Measurements from ENCODE around the gene FGF3.

FGF3 gene

DNA sequence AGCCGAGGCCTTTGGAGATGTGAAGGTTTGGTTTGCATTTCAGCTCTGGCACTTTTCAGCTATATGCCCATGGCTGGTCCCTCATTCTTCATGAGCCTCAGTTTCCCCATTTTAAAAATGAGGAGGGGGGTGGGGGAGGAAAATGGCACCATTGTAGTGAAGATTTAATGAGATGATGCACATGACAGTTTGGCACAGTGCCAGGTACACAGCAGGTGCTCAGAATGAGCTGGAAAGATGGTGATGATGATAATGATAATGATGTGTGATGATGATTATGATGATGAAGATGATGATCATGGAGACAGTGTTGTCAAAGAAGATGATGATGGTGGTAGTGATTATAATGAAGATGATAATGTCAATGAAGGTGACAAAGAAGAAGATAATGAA, 24.3 kb upstream of the FGF3 start:
- no peak for FAIRE-seq

DNA sequence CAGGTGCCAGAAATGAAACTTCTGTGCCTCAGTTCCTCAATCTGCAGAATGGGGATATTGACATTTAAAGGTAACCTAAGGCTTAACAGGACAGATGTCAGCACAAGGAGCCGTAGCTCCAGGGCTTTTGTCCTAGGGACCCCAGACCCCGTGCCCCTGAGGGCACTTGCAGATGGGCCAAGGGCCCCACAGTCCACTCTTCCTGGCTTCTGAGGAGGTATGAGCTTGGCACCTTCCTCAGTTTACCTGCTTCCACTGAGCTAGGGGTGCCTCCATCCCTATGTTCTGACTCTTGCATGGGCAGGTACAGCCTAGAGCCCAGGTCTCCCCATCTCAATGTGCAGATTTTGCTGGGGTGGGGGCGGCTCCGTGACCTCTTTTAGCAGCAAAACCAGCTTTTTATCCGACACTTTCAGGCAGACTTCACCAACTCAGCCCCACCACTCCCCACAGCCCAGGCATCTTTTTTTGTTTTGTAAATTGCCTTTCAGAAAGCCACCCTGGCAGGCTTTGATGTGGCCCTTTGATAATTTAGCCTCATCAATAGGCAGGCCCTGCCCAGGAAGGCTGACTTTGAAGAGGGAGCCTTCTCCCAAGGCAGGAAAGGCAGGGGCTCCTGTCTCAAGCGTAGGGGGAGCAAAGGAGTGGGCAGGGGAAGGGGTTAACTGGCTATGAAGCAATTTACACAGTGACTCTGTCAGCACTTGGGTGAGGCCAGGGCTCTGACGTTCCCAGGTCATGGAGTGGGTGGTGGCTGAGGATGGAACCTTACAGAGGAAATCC, 23.7 kb upstream of the FGF3 start:
- FAIRE-seq: no peak

DNA sequence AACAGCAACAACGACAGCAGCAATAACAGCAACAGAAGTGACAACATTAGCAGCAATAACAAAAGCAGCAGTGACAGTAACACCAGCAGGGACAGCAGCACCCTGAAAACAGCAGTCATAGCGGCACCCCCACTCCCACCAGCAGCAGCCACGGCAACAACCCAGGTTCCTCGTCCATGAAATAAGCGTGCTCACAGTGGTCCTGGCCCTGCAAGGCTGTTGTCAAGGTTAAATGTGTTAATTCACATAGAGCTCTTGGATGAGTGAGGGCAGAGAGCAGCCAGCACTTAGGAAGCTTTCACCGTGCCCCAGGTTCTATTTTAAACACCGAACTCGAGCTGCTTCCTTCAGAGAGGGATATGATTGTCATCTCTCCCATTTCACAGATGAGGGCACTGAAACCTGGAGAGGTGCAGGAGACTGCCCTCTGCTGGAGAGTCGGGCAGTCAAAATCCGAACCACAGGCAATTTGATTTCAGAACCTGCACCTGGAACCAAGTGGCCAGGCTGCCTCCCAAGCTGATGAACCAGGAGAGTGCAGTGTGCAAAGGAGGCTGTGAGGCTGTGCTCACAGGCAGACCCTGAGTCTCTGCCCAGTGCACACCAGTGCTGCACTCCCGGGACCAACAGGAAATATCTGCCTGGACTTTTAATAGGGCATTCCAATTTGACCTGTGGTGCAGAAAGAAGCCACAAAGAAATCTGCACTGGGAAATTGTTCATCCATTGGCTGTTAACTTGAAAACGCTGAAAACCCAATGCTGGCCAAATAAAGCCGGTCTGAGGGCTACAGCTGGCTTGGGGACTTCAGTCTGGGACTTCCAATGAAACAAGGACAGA, 22.9 kb upstream of the FGF3 start:
- no peak for FAIRE-seq

DNA sequence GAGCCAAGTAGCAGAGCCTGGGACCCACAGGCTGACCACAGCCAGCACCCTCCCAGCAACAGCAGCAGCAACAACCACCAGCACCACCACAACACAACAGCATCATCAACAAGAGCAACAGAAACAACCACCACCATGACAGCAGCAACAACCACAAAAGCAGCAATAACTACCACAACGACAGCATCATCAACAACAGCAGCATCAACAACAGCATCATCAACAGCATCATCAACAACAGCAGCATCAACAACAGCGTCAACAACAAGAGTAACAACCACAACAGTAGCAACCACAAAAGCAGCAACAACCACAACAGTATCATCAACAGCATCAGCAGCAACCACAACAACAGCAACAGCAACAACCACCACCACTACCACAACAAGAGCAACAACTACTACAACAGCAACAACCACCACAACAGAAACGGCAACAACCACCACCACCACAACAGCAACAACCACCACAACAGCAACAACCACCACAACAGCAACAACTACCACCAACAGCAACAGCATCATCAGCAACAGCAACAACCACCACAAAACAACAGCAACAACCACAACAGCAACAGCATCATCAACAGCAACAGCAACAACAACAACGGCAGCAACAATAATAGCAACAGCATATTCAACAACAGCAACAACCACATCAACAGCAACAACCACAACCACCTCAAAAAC, 22.1 kb upstream of the FGF3 start:
- no peak for FAIRE-seq

DNA sequence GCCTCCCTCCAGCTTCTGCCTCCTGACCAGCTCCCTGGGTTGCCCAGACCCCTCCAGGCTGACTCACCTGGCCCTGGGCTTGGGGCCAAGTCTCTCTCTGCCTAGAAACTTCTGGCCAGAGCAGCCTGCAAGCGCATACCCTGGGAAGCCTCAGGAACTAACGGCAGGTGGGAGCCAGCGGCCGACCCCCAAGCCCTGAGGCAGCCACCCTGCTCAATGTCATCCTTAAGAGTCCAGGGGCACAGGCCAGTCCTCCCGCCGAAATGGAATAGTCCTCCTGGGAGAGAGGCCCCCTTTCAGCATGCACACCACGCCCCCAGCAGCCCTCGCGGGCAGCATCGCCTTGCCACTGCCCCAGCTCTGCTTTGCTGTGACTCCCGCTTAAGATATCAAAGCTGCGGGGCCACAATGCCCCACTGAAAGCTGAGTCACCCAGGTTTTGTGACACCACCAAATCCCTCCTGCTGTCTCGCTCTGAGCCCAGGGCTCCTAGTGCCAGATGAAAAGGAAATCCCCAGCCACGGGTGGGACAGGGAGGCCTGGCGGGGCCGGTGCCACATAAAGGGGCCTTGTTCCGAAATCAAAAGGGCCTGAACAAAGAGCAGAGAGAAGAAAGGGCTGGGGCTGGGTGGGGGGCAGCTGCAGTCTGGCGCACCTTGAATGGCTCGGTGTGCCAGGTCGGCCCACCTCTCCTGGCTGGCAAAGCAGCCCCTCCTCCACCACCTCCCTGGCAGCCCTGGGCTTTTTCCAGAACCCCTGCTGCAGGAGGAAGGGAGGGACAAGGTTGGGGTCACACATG, 21.4 kb upstream of the FGF3 start:
- no peak for FAIRE-seq

DNA sequence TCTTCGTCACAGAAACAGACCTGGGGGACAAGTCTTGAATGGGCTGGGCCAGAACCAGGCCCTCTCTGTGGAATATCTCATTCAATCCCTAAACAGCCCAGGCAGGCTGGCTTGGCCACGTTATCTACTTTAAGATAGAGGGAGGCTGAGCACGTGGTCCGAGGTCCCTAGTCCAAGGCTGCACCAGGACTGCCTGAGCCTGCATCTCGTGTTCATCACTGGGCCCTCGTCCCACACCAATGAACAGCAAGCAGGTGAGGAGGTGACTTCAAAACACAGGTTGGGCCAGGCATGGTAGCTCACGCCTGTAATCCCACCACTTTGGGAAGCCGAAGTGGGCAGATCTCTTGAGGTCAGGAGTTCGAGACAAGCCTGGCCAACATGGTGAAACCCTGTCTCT, 20.3 kb upstream of the FGF3 start:
- FAIRE-seq: no peak

DNA sequence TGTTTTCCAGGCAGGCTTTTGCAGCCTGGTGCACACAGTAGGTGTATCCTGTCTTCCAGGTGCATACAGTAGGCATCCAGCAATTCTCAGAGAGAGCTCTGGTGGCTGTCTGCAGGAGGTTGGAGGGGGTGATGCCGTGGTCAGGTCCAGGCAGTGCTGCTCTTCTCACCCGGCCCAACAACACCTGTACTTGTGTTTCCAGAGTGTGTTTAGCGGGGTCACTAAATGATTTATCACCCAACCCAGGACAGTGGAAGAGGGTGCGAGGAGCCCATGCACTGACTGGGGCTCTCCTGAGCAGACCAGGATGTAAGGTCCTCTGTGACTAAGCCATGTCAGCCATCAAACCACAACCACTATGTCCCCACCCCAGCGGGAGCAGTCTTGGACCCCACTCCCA, 18.6 kb upstream of the FGF3 start:
- no peak for FAIRE-seq

DNA sequence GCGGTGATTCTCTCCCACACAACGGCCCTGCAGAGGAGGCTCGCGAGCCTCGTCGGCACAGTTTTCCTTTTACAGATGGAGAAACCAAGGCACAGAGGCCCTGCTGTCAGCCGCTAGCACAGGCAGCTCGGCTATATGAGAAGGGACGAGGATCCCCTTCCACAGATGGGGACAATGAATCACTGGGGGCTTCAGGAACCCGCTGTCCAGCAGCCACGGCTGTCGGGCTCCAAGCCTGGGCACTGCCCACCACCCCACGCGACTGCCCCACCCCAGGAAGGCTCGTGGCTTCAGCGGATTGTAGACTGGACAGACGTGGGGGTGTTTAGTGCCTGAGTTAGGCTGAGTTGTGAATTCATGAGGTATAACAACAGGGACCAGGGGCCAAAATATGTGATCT, 17.2 kb upstream of the FGF3 start:
- no peak for FAIRE-seq

DNA sequence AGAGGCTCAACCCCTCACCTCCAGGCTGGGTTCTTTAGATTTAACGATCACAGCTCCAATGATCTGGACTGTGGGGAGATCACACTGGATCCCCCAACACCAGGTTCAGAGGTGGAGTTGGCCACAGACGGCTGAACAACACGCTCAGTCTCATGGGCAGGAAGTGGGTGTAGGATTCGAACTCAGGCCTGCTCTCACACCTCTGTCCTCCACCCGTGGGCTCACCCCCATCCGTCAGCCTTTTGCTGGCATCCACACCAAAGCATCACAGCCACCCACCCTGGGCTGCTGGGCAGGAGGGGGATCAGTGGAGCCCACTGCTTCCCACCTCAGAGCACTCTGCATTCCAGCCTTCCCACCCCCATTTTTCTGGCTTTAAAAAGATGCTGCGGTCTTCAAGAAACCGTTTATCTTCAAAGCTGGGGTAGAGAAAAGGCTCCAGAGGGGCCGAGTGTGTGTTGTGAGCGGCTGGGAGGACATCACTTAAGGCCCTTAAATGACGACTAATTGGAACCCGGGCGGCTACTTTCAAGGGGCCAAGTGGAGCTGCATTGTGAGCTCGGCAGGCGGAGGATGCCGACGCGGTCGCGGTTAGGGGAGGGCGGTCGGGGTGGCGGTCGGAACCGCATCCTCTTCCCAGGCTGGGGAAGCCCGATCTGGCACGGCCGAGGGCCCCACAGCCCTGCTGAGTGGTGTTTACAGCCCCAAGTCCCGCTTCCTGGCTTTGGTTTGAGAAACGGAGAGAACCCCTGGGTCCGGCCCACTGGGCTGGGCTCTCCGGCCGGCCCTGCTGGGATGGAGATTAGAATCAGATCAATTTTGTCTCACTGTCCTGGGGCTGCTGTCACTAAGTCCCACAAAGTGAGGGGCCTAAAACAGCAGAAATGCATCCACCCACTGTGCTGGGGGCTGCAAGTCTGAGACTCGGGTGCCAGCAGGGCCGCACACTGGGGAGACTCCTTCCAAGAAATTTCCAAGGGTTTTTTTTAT, 15.9 kb upstream of the FGF3 start:
- no peak for FAIRE-seq

DNA sequence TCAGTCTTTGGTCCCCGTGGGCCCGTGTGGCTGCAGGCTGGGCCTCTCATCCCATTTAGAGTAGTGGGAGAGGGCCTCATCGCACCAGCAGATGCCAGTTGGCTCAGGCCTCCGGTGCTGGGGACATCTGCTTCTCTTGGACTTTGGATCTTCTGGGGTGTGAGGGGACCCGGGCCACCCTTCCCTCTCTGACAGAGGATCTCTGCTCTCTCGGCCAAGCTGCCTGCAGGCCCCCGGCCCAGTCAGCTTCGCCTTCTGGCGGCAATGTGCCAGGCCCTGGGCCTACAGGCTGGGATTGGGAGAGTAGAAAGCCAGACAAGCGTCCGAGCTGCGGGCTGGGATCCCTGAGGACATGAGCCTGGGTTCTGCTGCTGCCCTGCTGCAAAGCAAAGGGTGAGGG, 15.0 kb upstream of the FGF3 start:
- no peak for FAIRE-seq

DNA sequence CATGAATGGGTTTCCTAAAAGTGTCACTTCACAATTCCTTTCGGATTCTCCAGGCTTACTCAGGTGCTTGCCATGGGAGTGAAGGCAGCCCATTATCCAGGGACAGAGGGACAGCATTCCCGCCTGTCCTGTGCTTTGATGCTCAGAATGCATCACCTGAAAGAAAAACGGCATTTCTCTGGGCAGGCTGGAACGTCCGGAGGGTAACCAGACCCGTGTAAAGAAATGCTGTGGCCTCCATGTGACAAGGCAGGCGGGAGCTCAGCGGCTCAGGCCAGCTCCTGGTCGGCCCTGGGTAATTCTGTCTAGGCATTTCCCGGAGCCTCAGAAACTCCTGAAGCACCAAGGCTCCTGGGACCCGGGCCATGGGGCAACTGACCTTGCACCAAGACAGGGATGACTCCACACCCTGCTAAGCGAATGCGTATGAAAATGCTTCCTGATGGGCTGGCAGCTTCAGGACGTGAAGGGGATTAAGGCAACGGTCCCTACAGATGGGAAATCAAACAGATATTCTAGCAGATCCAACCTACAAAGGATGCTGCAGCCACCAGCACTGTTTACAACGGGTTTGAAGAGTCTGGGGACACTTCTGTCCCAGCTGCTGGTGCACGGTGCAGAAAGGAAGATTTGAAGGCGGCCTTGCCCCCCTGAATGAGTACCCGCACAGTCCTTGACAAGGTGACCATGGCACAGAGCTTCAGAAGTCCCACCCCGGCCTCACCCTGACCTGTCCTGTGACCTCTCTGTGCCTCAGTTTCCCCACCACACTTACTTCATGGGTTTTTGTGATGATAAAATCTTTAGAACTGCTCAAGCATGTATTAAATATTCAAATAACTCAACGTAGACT, 13.6 kb upstream of the FGF3 start:
- FAIRE-seq: no peak

DNA sequence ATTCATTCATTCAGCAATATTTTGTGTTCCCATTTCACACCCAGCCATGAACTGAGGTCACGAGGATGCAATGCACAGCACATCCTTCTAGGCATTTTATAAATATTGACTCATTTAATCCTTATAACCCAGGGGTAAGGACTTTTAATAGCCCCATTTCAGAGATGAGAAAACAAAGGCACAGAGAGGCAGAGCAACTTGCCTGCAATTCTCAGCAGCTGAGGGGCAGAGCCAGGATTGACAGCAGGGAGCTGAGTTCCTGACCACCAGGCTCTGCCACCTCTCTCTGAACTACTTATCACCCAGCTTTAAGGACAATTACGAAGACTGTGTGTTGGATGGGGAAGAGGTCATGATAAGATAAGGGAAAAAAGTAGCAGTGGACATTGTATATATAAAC, 12.8 kb upstream of the FGF3 start:
- no peak for FAIRE-seq

DNA sequence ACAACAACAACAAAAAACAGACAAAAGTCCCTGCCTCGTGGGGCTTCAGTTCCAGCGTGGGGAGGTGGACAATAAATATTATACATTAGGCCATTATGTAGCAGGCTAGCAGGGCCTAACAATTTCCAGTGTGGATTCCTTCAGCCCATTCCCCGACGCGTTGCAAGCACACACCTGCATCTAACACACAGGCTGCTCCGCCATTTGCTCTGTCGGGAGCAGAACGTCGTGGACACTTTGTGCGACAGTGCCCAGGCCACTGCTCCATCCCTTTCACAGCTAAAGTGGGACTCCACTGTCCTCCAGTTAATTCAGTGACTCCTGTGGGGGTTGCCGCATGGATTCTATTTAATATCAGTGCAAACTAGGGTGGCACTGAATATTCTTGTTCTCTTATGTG, 10.9 kb upstream of the FGF3 start:
- FAIRE-seq: no peak

DNA sequence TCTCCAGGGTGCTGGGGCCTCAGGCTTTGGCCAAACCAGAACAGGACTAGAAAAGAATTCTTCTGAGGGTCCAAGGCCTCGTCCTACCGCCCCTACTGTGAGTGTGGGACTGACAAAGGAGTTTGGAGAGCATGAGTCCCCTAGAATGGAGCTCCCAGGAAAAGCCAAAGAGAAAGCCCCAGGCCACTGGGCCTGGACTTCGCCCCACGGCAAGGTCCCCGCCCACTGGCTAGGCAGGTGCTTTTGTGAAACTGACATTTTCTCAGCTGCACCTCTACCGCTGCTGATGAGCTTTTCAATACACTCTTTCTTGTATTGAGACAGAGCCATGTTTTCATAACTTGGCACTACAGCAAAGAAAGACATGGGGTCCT, 9.7 kb upstream of the FGF3 start:
- FAIRE-seq: no peak

DNA sequence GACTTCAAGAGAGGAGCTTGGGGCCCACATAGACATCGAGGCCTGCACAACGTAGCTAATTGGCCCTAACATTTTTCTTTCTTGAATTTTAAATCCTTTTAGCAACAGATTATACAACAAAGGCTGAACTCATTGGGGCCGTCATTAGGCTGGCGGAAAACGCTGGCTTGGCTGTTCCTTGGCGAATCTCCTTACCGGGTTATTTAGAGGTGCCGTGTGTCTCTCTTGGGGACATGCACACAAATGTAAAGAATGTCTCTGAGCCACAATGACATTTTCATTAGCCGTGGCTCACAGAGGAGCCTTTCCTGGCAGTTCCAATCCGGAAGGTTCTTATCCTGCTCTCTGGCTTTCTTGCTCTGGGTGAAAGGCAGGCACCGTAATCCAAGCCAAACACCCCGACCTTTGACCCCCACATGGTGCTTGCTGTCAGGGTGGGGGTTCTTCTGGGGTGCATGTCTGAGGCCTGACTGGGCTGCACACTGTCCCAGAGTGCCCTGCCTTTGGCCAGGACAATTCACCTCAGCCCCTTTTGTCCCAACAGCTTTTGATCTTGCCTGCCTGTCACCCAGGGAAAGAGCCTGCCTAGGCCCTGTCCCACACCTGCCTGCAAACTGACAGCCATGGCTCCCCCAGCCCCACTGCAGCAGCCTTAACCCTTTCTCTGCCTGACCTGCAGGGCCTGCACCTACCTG, 9.2 kb upstream of the FGF3 start:
- no peak for FAIRE-seq

DNA sequence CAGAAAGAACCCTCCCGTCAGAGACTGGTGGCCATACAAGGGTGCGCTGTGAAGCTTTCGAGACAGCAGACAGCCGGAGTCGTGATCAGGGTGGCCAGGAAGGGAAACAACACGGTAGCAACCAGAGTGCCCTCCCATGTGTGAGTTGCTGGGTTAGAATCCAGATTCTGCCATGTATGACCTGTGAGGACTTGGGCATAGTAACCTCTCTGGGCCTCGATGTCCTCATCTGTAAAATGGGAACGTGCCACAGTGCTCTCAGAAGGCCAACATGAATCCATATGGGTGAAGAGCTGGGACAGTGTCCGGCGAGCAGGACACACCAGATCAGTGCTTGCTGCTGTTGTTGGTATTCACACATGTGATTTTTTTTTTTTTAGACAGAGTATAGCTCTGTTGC, 7.6 kb upstream of the FGF3 start:
- FAIRE-seq: no peak

DNA sequence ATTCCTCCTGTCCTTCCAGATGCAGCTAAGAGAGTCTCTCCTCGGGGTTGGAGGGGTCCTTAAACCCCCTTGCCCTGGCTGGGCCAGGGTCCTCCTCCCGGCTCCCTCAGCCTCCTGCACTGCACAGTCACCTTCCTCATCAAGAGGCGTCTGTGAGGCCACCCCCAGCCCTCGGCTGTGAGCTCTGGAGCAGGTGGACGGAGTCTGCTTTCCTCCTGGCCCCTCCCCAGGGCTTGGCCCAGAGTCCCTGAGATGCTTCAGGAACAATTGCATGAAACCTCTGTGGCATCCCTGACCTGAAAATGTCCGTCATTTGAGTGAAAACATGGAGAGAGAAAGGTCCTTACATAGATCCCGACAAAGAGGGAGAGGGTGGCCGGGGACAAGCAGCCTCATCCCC, 6.7 kb upstream of the FGF3 start:
- no peak for FAIRE-seq

DNA sequence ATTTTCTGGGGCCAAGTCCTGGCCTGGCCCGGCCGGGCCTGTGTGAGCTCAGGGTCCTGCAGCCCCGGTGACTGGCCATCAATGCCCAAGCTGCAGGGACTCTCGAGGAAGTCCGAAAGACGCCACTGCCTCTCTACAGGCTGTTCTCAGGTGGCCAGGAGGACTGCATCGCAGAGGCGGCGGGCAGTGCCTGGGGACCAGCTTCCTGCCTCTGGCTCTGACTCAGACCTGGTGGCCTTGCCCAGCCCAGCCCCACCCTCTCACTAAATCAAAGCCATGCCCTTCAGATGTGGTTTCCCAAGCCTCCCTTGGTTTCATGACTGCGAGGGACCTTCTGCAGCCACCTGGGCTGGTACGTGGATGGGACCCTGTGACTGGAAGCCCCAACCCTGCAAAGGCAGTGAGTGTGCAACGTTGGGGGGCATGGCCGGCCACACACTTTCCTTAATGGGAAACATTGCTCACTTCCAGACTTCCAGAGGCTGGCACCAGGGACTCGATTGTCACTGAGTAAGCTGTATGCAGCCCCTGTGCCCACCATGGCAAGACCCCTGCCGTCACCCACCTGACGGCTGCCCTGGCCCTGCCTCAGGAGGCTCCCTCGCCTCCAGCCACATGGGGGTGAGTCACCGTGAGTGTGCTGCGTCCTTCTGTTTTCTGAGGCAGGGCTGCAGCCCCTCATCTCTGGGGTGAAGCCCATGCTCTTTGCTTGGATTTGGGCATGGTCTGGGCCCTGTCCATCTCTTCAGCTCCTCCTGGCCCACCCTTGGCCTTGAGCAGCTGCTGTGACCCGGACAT, 6.0 kb upstream of the FGF3 start:
- no peak for FAIRE-seq

DNA sequence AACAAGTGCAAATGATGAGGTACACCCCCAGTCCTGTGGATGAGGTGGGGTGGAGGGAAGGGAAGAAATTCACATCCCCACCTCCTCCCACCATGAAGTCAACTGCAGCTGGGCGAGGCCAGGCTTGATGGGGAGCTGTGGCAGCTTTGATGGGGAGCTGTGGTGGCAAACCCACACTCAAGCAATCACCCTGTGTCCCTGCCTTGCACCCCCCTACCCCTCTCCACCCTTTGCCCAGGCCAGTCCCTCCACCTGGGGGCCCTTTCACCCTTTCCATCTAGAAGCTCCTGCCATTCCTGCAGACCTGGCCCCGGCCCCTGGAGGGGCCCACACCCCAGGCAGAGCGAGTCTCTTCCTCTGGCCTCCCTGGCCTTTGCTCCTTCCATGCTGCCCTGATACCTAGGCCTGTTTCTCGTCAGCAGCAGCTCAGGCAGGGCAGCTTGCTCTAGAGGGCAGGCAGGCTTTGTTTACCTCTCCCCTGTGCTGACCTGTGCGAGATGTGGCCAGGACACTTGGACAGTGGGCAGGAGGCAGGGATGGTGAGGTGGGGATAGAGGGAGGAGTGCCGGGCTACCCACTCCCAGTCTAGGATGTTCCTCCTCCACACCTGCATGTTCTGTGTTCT, 4.5 kb upstream of the FGF3 start:
- no peak for FAIRE-seq

Measured in G401.6 (cell line).